Measurements from ENCODE around the gene ZBTB7B.

ZBTB7B gene

GRCh38 chr1:154957091-154957657, 45.4 kb upstream of the ZBTB7B start:
- TF ChIP-seq CTCF (IDR thresholded peaks at IDR 0.05; ENCODE audit: low read depth, low read length) = no peak
- no peak for DNase-seq (ENCODE audit: low read depth, low spot score)
- in situ Hi-C loops (cut with HindIII; ENCODE audit: low sequenced_read_pairs) = no loop called here
- H3K4me3 ChIP-seq (ENCODE audit: low read depth, low read length) = no peak overlapping the region

- H3K4me3 ChIP-seq (ENCODE audit: low read depth, low read length) = no peak overlapping the region
- TF ChIP-seq CTCF (IDR thresholded peaks at IDR 0.05; ENCODE audit: low read depth, low read length) = no peak
- in situ Hi-C loops (cut with HindIII; ENCODE audit: low sequenced_read_pairs) = no loop called here
- DNase-seq (ENCODE audit: low read depth, low spot score) = no peak
Observed at GRCh38 chr1:154958036-154958435, 44.6 kb upstream of the ZBTB7B start.

- no peak for DNase-seq (ENCODE audit: low read depth, low spot score)
- H3K4me3 ChIP-seq (ENCODE audit: low read depth, low read length) = no peak overlapping the region
- in situ Hi-C loops (cut with HindIII; ENCODE audit: low sequenced_read_pairs) = no loop called here
- TF ChIP-seq CTCF (IDR thresholded peaks at IDR 0.05; ENCODE audit: low read depth, low read length) = no peak
Observed at GRCh38 chr1:154958681-154959425, 43.7 kb upstream of the ZBTB7B start.

GRCh38 chr1:154959426-154959780, 43.2 kb upstream of the ZBTB7B start:
- DNase-seq (ENCODE audit: low read depth, low spot score) = no peak
- H3K4me3 ChIP-seq (ENCODE audit: low read depth, low read length) = no peak overlapping the region
- in situ Hi-C loops (cut with HindIII; ENCODE audit: low sequenced_read_pairs) = no loop called here
- no peak for TF ChIP-seq CTCF (IDR thresholded peaks at IDR 0.05; ENCODE audit: low read depth, low read length)

- H3K4me3 ChIP-seq (ENCODE audit: low read depth, low read length) = peak overlapping the region; percentile 59
- in situ Hi-C loops (cut with HindIII; ENCODE audit: low sequenced_read_pairs) = no loop called here
- TF ChIP-seq CTCF (IDR thresholded peaks at IDR 0.05; ENCODE audit: low read depth, low read length) = no peak
- no peak for DNase-seq (ENCODE audit: low read depth, low spot score)
Observed at GRCh38 chr1:154960446-154961136, 42.0 kb upstream of the ZBTB7B start.

GRCh38 chr1:154961207-154962155, 41.1 kb upstream of the ZBTB7B start, which contains the start of gene PYGO2:
Gene PYGO2, minus strand, starts transcription at chr1:154961782. Its CDS starts 206 bp downstream, at chr1:154961576.
- in situ Hi-C loops (cut with HindIII; ENCODE audit: low sequenced_read_pairs) = no loop called here
- H3K4me3 ChIP-seq (ENCODE audit: low read depth, low read length) = peak within 1 kb of the TSS; percentile 59
- peak; percentile 83 for DNase-seq (ENCODE audit: low read depth, low spot score)
- peak; percentile 34 for TF ChIP-seq CTCF (IDR thresholded peaks at IDR 0.05; ENCODE audit: low read depth, low read length)
